H1 (cell line): ENCODE data around the gene FNDC3A. TPM values are rescaled to one million over a fixed set of nuclear protein-coding genes. Genes with fewer than 3 reads are reported as not detected.

Experiments
- CTCF ChIA-PET: fragments of 300-600 bp; sonication (Branson Sonifier 250); formaldehyde crosslinking; loops from one replicate; lab custom pipeline; 2021; ENCODE audit not compliant: partially characterized antibody; lab: Charles Lee
- POLR2A ChIA-PET: fragments of 300-600 bp; sonication (Branson Sonifier 250); formaldehyde crosslinking; loops from one replicate; lab custom pipeline; 2021; ENCODE audit warnings: inconsistent platforms; ENCODE audit not compliant: partially characterized antibody; lab: Charles Lee
- DNase-seq, 2 experiments: peaks; one replicate each; pipeline versions ENCODE4 v3.0.0 to v3.0.0-alpha.2; 2010 to 2022; ENCODE audit warnings: low spot score in 2 of 2, low read depth in 1 of 2, mixed read lengths in 1 of 2
- FAIRE-seq: peaks from 2 replicates; lab custom pipeline; 2011; peaks lifted over from hg19 to GRCh38; lab: Jason Lieb, UNC
- H2AFZ ChIP-seq: 2 replicates; pipeline ENCODE4 v1.8.1; 2012; ENCODE audit warnings: low read length, inconsistent platforms
- H2AK5ac ChIP-seq: 2 replicates; pipeline ENCODE4 v1.6.1; 2013; ENCODE audit warnings: low read depth, low read length
- H2BK120ac ChIP-seq: replicated peaks from 2 replicates; pipeline ENCODE3; 2013; ENCODE audit warnings: low read depth, low read length, inconsistent platforms
- H2BK12ac ChIP-seq: 2 replicates; pipeline ENCODE4 v1.6.1; 2013; ENCODE audit warnings: low read depth, low read length
- H2BK15ac ChIP-seq: 2 replicates; pipeline ENCODE4 v1.6.1; 2013; ENCODE audit warnings: low read length
- H2BK20ac ChIP-seq: 2 replicates; pipeline ENCODE4 v1.6.1; 2013; ENCODE audit warnings: low read length
- H2BK5ac ChIP-seq: 2 replicates; pipeline ENCODE4 v1.6.1; 2013; ENCODE audit warnings: low read depth, low read length
- H3K14ac ChIP-seq: 2 replicates; pipeline ENCODE4 v1.6.1; 2013; ENCODE audit warnings: inconsistent platforms; ENCODE audit not compliant: insufficient read length
- H3K18ac ChIP-seq: 2 replicates; pipeline ENCODE4 v1.6.1; 2013; ENCODE audit warnings: low read length; ENCODE audit errors: extremely low read depth
- H3K23ac ChIP-seq: 2 replicates; pipeline ENCODE4 v1.6.1; 2013; ENCODE audit warnings: inconsistent platforms; ENCODE audit not compliant: insufficient read length
- H3K23me2 ChIP-seq: 2 replicates; pipeline ENCODE4 v1.6.1; 2013; ENCODE audit warnings: low read depth, low read length
- H3K27ac ChIP-seq: 2 replicates; pipeline ENCODE4 v1.6.1; 2011; ENCODE audit warnings: low read depth, low read length, inconsistent platforms
- H3K27me3 ChIP-seq, 4 experiments: replicated peaks in 1 of 4; 1 replicate in 1 of 4; 2 replicates in 3 of 4; pipeline versions ENCODE4 v1.6.1 to v1.8.1; 2011 to 2013; ENCODE audit warnings: low read length in 3 of 4, mild to moderate bottlenecking in 3 of 4, inconsistent platforms in 2 of 4, mixed read lengths in 2 of 4, moderate library complexity in 1 of 4; ENCODE audit not compliant: control insufficient read depth in 3 of 4, insufficient read depth in 3 of 4; ENCODE audit errors: extremely low read depth in 1 of 4
- H3K36me3 ChIP-seq, 4 experiments: 2 replicates each; pipeline versions ENCODE4 v1.6.1 to v1.8.1; 2011 to 2013; ENCODE audit warnings: mild to moderate bottlenecking in 4 of 4, low read length in 3 of 4, moderate library complexity in 2 of 4, control low read depth in 1 of 4, inconsistent platforms in 1 of 4; ENCODE audit not compliant: insufficient read depth in 4 of 4, control insufficient read depth in 2 of 4
- H3K4ac ChIP-seq: replicated peaks from 2 replicates; pipeline ENCODE3; 2013; ENCODE audit warnings: low read length, low read depth, mixed read lengths, inconsistent platforms; ENCODE audit not compliant: insufficient read length
- H3K4me1 ChIP-seq, 4 experiments: replicated peaks in 1 of 4; 1 replicate in 1 of 4; 2 replicates in 3 of 4; pipeline versions ENCODE4 v1.6.1 to v1.8.1; 2011 to 2013; ENCODE audit warnings: low read length in 3 of 4, inconsistent platforms in 2 of 4, mixed read lengths in 1 of 4; ENCODE audit not compliant: insufficient read depth in 4 of 4, control insufficient read depth in 3 of 4
- H3K4me2 ChIP-seq, 2 experiments: 2 replicates each; pipeline versions ENCODE4 v1.6.1 to v1.8.1; 2011 to 2013; ENCODE audit warnings: low read depth in 2 of 2, low read length in 2 of 2, control low read depth in 1 of 2, inconsistent platforms in 1 of 2, mild to moderate bottlenecking in 1 of 2; ENCODE audit not compliant: insufficient read depth in 1 of 2
- H3K4me3 ChIP-seq, 4 experiments: fragments of 200-600, 300-600 bp in 1 of 4; sonication (generic), shearing (Covaris generic), sonication (Bioruptor Twin) in 1 of 4; 2 replicates each; pipeline versions ENCODE4 v1.5.1 to v1.8.1; 2011 to 2016; ENCODE audit warnings: low read length in 4 of 4, low read depth in 3 of 4, control low read depth in 2 of 4, inconsistent platforms in 2 of 4, mild to moderate bottlenecking in 2 of 4, mixed read lengths in 1 of 4, moderate library complexity in 1 of 4; ENCODE audit not compliant: insufficient read depth in 2 of 4; ENCODE audit errors: extremely low read depth in 1 of 4
- H3K56ac ChIP-seq: replicated peaks from 2 replicates; pipeline ENCODE3; 2013; ENCODE audit warnings: low read depth, mild to moderate bottlenecking, mixed read lengths, low read length, inconsistent platforms; ENCODE audit not compliant: insufficient read length
- H3K79me1 ChIP-seq: 2 replicates; pipeline ENCODE4 v1.6.1; 2013; ENCODE audit warnings: low read depth, low read length, control low read depth
- H3K79me2 ChIP-seq, 2 experiments: 2 replicates each; pipeline versions ENCODE4 v1.6.1 to v1.8.1; 2012 to 2013; ENCODE audit warnings: low read length in 2 of 2, mild to moderate bottlenecking in 2 of 2, inconsistent platforms in 1 of 2; ENCODE audit not compliant: insufficient read depth in 2 of 2, control insufficient read depth in 1 of 2
- H3K9ac ChIP-seq, 4 experiments: replicated peaks in 1 of 4; 1 replicate in 1 of 4; 2 replicates in 3 of 4; pipeline versions ENCODE4 v1.6.1 to v1.8.1; 2011 to 2013; ENCODE audit warnings: low read depth in 3 of 4, low read length in 3 of 4, control low read depth in 2 of 4, mild to moderate bottlenecking in 2 of 4, moderate library complexity in 2 of 4, inconsistent platforms in 1 of 4; ENCODE audit errors: extremely low read depth in 1 of 4
- H3K9me3 ChIP-seq, 2 experiments: 2 replicates each; pipeline versions ENCODE4 v1.6.1 to v1.8.1; 2012 to 2013; ENCODE audit warnings: mild to moderate bottlenecking in 2 of 2, moderate library complexity in 2 of 2, control low read depth in 1 of 2, inconsistent platforms in 1 of 2, low read depth in 1 of 2, low read length in 1 of 2, mixed read lengths in 1 of 2; ENCODE audit not compliant: insufficient read depth in 2 of 2
- H4K20me1 ChIP-seq, 2 experiments: replicated peaks in 1 of 2; 2 replicates each; pipeline versions ENCODE3 to v1.8.1; 2011 to 2013; ENCODE audit warnings: inconsistent platforms in 2 of 2, low read length in 2 of 2, mild to moderate bottlenecking in 1 of 2; ENCODE audit not compliant: insufficient read depth in 2 of 2, control insufficient read depth in 1 of 2
- H4K5ac ChIP-seq: 2 replicates; pipeline ENCODE4 v1.6.1; 2013; ENCODE audit warnings: low read length, low read depth, mixed read lengths, inconsistent platforms; ENCODE audit not compliant: insufficient read length
- H4K8ac ChIP-seq: 2 replicates; pipeline ENCODE4 v1.8.0; 2013; ENCODE audit warnings: mild to moderate bottlenecking, moderate library complexity, low read length, inconsistent platforms; ENCODE audit not compliant: insufficient read depth; ENCODE audit errors: extremely low read depth
- H4K91ac ChIP-seq: replicated peaks from 2 replicates; pipeline ENCODE3; 2013; ENCODE audit warnings: low read length, mixed read lengths, inconsistent platforms; ENCODE audit not compliant: insufficient read length
- CHD2 ChIP-seq: IDR thresholded peaks from 2 replicates; pipeline ENCODE4 v1.6.1; 2012; ENCODE audit warnings: low read length, improper control_type of control experiment
- HDAC2 ChIP-seq, 2 experiments: fragments of 300-600 bp in 1 of 2; sonication (generic) in 1 of 2; IDR thresholded peaks; 2 replicates each; pipeline ENCODE4 v1.6.1; 2011 to 2012; ENCODE audit warnings: low read depth in 2 of 2, low read length in 2 of 2, mild to moderate bottlenecking in 2 of 2, moderate library complexity in 2 of 2, borderline replicate concordance in 1 of 2, inconsistent platforms in 1 of 2
- JUN ChIP-seq: IDR thresholded peaks from 2 replicates; pipeline ENCODE4 v1.6.1; 2011; ENCODE audit warnings: low read depth, mild to moderate bottlenecking, improper control_type of control experiment, low read length
- POLR2A ChIP-seq, 2 experiments: IDR thresholded peaks; 1 replicate in 1 of 2; 2 replicates in 1 of 2; pipeline ENCODE4 v1.6.1; 2011; ENCODE audit warnings: low read depth in 2 of 2, low read length in 2 of 2, mild to moderate bottlenecking in 2 of 2; ENCODE audit errors: control extremely low read depth in 1 of 2
- POU5F1 ChIP-seq: IDR thresholded peaks from 2 replicates; pipeline ENCODE4 v1.6.1; 2011; ENCODE audit warnings: low read depth, mild to moderate bottlenecking, low read length, moderate library complexity
- RNF2 ChIP-seq: fragments of 200-900, 300-1000 bp; sonication (generic); IDR thresholded peaks from 2 replicates; pipeline ENCODE4 v1.7.1; 2016; ENCODE audit warnings: borderline replicate concordance, low read depth, mild to moderate bottlenecking, antibody characterized with exemption, low read length; ENCODE audit not compliant: poor library complexity, severe bottlenecking; ENCODE audit errors: missing control alignments
- SIRT6 ChIP-seq: IDR thresholded peaks from one replicate; pipeline ENCODE4 v1.7.1; 2012; ENCODE audit warnings: low read length, inconsistent platforms
- SP2 ChIP-seq: IDR thresholded peaks from 2 replicates; pipeline ENCODE4 v1.6.1; 2012; ENCODE audit warnings: mild to moderate bottlenecking, low read length, inconsistent platforms
- TAF1 ChIP-seq: IDR thresholded peaks from 2 replicates; pipeline ENCODE4 v1.6.1; 2011; ENCODE audit warnings: mild to moderate bottlenecking, low read depth, low read length
- TAF7 ChIP-seq: optimal IDR thresholded peaks from 2 replicates; pipeline ENCODE3; 2011; ENCODE audit warnings: low read depth, mild to moderate bottlenecking, inconsistent platforms, low read length, moderate library complexity, borderline replicate concordance
- TBP ChIP-seq: IDR thresholded peaks from 2 replicates; pipeline ENCODE4 v1.6.1; 2011; ENCODE audit warnings: low read depth, low read length, improper control_type of control experiment
- ZNF274 ChIP-seq: IDR thresholded peaks from 2 replicates; pipeline ENCODE4 v1.7.0; 2012; ENCODE audit warnings: low read length, borderline replicate concordance; ENCODE audit errors: extremely low read depth
- WGBS, 2 experiments: shearing (Covaris generic) in 1 of 2; methylation state at CpG; one replicate each; pipeline versions ENCODE4 v1.1.6 to v1.1.7; 2013 to 2015; ENCODE audit warnings: low lambda C conversion rate in 2 of 2, mixed read lengths in 2 of 2, inconsistent platforms in 1 of 2, low coverage in 1 of 2, missing lambda C conversion rate in 1 of 2; ENCODE audit not compliant: insufficient replicate concordance in 2 of 2, insufficient coverage in 1 of 2, insufficient read length in 1 of 2; ENCODE audit errors: extremely low coverage in 1 of 2, missing lambda C conversion rate in 1 of 2; 5-methylcytosine and 5-hydroxymethylcytosine counted together
- polyA plus RNA-seq, 7 experiments: library from polyadenylated mRNA; depleted of rRNA in 3 of 7; stranded (reverse) in 5 of 7; unstranded in 2 of 7; fragments of >200 nt in 5 of 7; fragments of 200-250 nt in 2 of 7; gene quantifications; 1 replicate in 5 of 7; 2 replicates in 1 of 7; 4 replicates in 1 of 7; pipeline versions ENCODE4 v1.2.1 to v1.2.3, GENCODE V29; 2011 to 2013; ENCODE audit warnings: missing spikeins in 2 of 7, mixed read lengths in 2 of 7
- total RNA-seq: library from RNA; stranded (reverse); fragmentation: NEBNext Ultra II Directional; extraction: Animal tissue kit (Norgen Biotek cat#: 25700); gene quantifications from 2 replicates; pipeline ENCODE4 v1.2.1, GENCODE V29; 2021

The FNDC3A gene
- total and polyA plus RNA-seq, 2 of the 8 experiments (the other 6 are each of a cell fraction or from before 2014, with no cell fraction given), result 14.6 to 26.0 TPM

DNA sequence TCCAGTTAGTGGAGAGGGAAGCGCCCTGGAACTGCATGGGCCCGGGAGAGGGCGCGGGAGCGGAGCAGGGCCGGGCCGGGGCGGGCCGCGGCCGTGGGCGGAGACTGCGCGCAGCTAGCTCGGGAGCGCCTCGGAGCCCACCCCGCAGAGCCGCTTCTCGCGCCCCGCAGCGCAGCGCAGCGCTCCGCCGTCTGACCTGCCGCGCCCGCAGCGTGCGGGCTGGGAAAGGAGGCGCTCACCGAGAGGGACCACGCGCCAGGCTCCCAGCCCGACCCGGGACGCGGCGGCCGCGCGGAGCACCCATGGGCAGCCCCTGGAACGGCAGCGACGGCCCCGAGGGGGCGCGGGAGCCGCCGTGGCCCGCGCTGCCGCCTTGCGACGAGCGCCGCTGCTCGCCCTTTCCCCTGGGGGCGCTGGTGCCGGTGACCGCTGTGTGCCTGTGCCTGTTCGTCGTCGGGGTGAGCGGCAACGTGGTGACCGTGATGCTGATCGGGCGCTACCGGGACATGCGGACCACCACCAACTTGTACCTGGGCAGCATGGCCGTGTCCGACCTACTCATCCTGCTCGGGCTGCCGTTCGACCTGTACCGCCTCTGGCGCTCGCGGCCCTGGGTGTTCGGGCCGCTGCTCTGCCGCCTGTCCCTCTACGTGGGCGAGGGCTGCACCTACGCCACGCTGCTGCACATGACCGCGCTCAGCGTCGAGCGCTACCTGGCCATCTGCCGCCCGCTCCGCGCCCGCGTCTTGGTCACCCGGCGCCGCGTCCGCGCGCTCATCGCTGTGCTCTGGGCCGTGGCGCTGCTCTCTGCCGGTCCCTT is 244.5 kb downstream of the FNDC3A start, which contains the start of gene MLNR:
TSS of gene MLNR (plus strand) at position 303 of the 820 bp plus-strand sequence. CDS start at position 303, 0 bp downstream.
- peak within 1 kb of the TSS in 2 of 4 experiments; percentile 25 to 40; a peak in 2 of 7 replicates for H3K9ac ChIP-seq
- no peak within 1 kb of the TSS for H3K27ac ChIP-seq
- no peak within 1 kb of the TSS for H2AK5ac ChIP-seq
- peak within 1 kb of the TSS; percentile 34 to 61 (median 38) for H3K4me3 ChIP-seq
- peak within 1 kb of the TSS; percentile 97; the same call in 1 of the 2 replicates for H2AFZ ChIP-seq
- H2BK20ac ChIP-seq, result no peak within 1 kb of the TSS
- H3K4me2 ChIP-seq, result peak within 1 kb of the TSS; percentile 77 to 80
- H3K56ac ChIP-seq, result peak within 1 kb of the TSS; percentile 35
- 5% methylated on average over 87 of the region's 111 CpGs; no CpG with 5 or more reads in 1 of the 2 experiments for WGBS, 2 experiments
- ChIA-PET POLR2A (no interaction called here), CTCF (interaction anchor here (0.8 to 1.4 kb wide), 9 partner anchors 11 to 486 kb away, joined by 3 to 6 read pairs (median 4); no protein-coding TSS in a partner anchor)
- peak within 1 kb of the TSS; percentile 93; the same call in 1 of the 2 replicates for H2BK12ac ChIP-seq
- H3K79me1 ChIP-seq, result no peaks in the 10 kb centered on the region
- no peaks in the 10 kb centered on the region for H3K79me2 ChIP-seq
- no peak within 1 kb of the TSS for H3K18ac ChIP-seq
- peak within 1 kb of the TSS; percentile 54 for H4K91ac ChIP-seq
- peaks cover 0 to 2% of the 10 kb centered on the region in 2 experiments for H4K20me1 ChIP-seq
- H3K4me1 ChIP-seq, result peaks cover 0 to 15% (median 8%) of the 10 kb centered on the region in 4 experiments; a peak in 6 of 7 replicates
- peaks cover 0 to 4% (median 0%) of the 10 kb centered on the region in 4 experiments; a peak in 1 of 8 replicates for H3K36me3 ChIP-seq
- no peaks in the 10 kb centered on the region for H3K9me3 ChIP-seq
- peaks cover 20% of the 10 kb centered on the region for H3K23me2 ChIP-seq
- peak within 1 kb of the TSS; percentile 65; the same call in 1 of the 2 replicates for H2BK15ac ChIP-seq
- FAIRE-seq (no peak), DNase-seq (peak in 1 of 2 experiments; percentile 81)
- H2BK120ac ChIP-seq, result peak within 1 kb of the TSS; percentile 58
- H3K14ac ChIP-seq, result no peak within 1 kb of the TSS
- H2BK5ac ChIP-seq, result no peak within 1 kb of the TSS; the same call in 1 of the 2 replicates
- H3K23ac ChIP-seq, result no peak within 1 kb of the TSS
- peaks cover 49 to 80% (median 75%) of the 10 kb centered on the region in 4 experiments for H3K27me3 ChIP-seq
- no peak within 1 kb of the TSS for H4K5ac ChIP-seq
- peak within 1 kb of the TSS; percentile 92 for H3K4ac ChIP-seq
- H4K8ac ChIP-seq, result peak within 1 kb of the TSS; percentile 82
- TF ChIP-seq TBP (no peak), JUN (no peak), TAF7 (no peak), SP2 (no peak), POU5F1 (no peak), ZNF274 (no peak), RNF2 (peak; percentile 73), TAF1 (no peak), CHD2 (no peak), POLR2A (IDR thresholded peaks at IDR 0.05; ENCODE audit: control extremely low read depth in 1 of 2, low read depth in 2 of 2, low read length in 2 of 2) (no peak), HDAC2 (IDR thresholded peaks at IDR 0.05; ENCODE audit: borderline replicate concordance in 1 of 2, low read depth in 2 of 2, low read length in 2 of 2) (peak in 1 of 2 experiments; percentile 67; a peak in 1 of 4 replicates), SIRT6 (no peak)
